GM10248 (cell line): ENCODE data around the gene ARID5B.

Experiments
- CTCF ChIA-PET: fragments of 300-600 bp; sonication (Branson Sonifier 250); formaldehyde crosslinking; extraction: SDS; loops from one replicate; lab custom pipeline; 2021; ENCODE audit warnings: antibody characterized with exemption; lab: Yijun Ruan, JAX
- POLR2A ChIA-PET: fragments of 350-650 bp; sonication (Branson Sonifier 250); formaldehyde crosslinking; extraction: SDS; loops from one replicate; lab custom pipeline; 2020; ENCODE audit warnings: antibody characterized with exemption; lab: Yijun Ruan, JAX
- DNase-seq: peaks from one replicate; pipeline ENCODE4 v3.0.0; 2012; ENCODE audit errors: extremely low spot score
- TF ChIP-seq, protein P1 (sequence below): IDR thresholded peaks from 2 replicates; pipeline ENCODE4 v1.5.1; 2012; ENCODE audit warnings: mild to moderate bottlenecking, low read depth; ENCODE audit errors: extremely low read depth, missing control alignments, control extremely low read depth

Gene ARID5B

GRCh38 chr10:62001898-62002297 lies 100.4 kb downstream of the ARID5B start:
- ChIA-PET POLR2A (no interaction called here), CTCF (interaction anchor here (1.3 kb wide), 1 partner anchor 10 kb away, joined by 8 read pairs; no protein-coding TSS in a partner anchor)
- TF ChIP-seq, protein P1, sequence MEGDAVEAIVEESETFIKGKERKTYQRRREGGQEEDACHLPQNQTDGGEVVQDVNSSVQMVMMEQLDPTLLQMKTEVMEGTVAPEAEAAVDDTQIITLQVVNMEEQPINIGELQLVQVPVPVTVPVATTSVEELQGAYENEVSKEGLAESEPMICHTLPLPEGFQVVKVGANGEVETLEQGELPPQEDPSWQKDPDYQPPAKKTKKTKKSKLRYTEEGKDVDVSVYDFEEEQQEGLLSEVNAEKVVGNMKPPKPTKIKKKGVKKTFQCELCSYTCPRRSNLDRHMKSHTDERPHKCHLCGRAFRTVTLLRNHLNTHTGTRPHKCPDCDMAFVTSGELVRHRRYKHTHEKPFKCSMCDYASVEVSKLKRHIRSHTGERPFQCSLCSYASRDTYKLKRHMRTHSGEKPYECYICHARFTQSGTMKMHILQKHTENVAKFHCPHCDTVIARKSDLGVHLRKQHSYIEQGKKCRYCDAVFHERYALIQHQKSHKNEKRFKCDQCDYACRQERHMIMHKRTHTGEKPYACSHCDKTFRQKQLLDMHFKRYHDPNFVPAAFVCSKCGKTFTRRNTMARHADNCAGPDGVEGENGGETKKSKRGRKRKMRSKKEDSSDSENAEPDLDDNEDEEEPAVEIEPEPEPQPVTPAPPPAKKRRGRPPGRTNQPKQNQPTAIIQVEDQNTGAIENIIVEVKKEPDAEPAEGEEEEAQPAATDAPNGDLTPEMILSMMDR, result no peak
- no peak for DNase-seq

- TF ChIP-seq, protein P1, result no peak
- CTCF ChIA-PET, result interaction anchor here (1.3 to 1.4 kb wide), 2 partner anchors 9 to 97 kb away, joined by 3 to 8 read pairs; no protein-coding TSS in a partner anchor
- DNase-seq, result no peak
- POLR2A ChIA-PET, result no interaction called here
Observed at GRCh38 chr10:62002753-62003152, 101.3 kb downstream of the ARID5B start.

GRCh38 chr10:62004042-62004441 lies 102.5 kb downstream of the ARID5B start:
- DNase-seq, result no peak
- ChIA-PET POLR2A (no interaction called here), CTCF (interaction anchor here (0.8 to 1.8 kb wide), 6 partner anchors 11 to 99 kb away, joined by 3 to 8 read pairs (median 3); no protein-coding TSS in a partner anchor)
- TF ChIP-seq, protein P1, result no peak

GRCh38 chr10:62005281-62005680 lies 103.8 kb downstream of the ARID5B start:
- CTCF ChIA-PET, result interaction anchor here (1.0 kb wide), 1 partner anchor 10 kb away, joined by 3 read pairs; no protein-coding TSS in a partner anchor
- no peak for DNase-seq
- TF ChIP-seq, protein P1, result no peak
- POLR2A ChIA-PET, result no interaction called here

- TF ChIP-seq, protein P1, result no peak
- DNase-seq, result no peak
- ChIA-PET CTCF (interaction anchor here (1.0 kb wide), 1 partner anchor 10 kb away, joined by 3 read pairs; no protein-coding TSS in a partner anchor), POLR2A (no interaction called here)
Observed at GRCh38 chr10:62005687-62006086, 104.2 kb downstream of the ARID5B start.

DNA sequence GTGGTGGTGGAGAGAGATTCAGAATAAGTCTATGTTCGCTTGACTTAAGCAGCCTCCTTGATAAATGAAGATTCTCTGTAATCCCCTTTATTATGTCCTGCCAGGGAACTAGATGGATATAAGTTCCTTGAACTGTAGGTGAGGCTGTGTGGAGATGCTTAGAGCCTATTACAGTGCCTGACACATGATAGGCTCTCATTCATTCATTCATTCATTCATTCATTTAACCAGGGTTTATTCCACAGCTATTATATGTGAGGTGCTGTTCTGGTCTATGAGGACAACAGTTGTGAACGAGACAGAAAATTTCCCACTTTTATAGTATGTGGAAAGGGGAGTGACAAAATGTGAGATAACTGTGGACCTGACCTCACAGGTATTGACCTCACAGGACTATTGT lies 105.6 kb downstream of the ARID5B start:
- ChIA-PET POLR2A (no interaction called here), CTCF (interaction anchor here (1.3 to 1.5 kb wide), 2 partner anchors 13 to 54 kb away, joined by 3 read pairs; no protein-coding TSS in a partner anchor)
- TF ChIP-seq, protein P1, result no peak

More for the DNA sequence above, 105.6 kb downstream of the ARID5B start:
- no peak for DNase-seq
